ENCODE measurements around the gene CORO2A. TPM values are rescaled to one million over a fixed set of nuclear protein-coding genes. Genes with fewer than 3 reads are reported as not detected.

CORO2A gene
- total and polyA plus RNA-seq, 2 donors (not counting 3 experiments of a cell fraction or from before 2014, with no cell fraction given) = 0.35 to 0.53 TPM

GRCh38 chr9:98142925-98143481, 49.4 kb downstream of the CORO2A start:
- H3K27me3 ChIP-seq (ENCODE audit: control insufficient read depth in 2 of 2, insufficient read depth in 2 of 2, low read length in 2 of 2) = peaks cover 0 to 2% of the 10 kb centered on the region in 2 experiments
- POLR2A ChIA-PET = no interaction called here
- FAIRE-seq (no peak), DNase-seq (ENCODE audit: low read depth, low spot score) (no peak)
- no peaks in the 10 kb centered on the region for H3K9me1 ChIP-seq (replicated peaks; ENCODE audit: control insufficient read depth, extremely low read depth, insufficient read depth, low read length)
- CTCF ChIA-PET = interaction anchor here (1.1 kb wide), 1 partner anchor 49 kb away, joined by 3 read pairs; the partner anchor contains the start of gene CORO2A
- H4K20me1 ChIP-seq (replicated peaks; ENCODE audit: control insufficient read depth, extremely low read depth, insufficient read depth, low read length) = no peaks in the 10 kb centered on the region
- no peaks in the 10 kb centered on the region for H3K36me3 ChIP-seq (ENCODE audit: control insufficient read depth in 2 of 2, extremely low read depth in 1 of 2, insufficient read depth in 2 of 2, low read length in 2 of 2)
- no peak overlapping the region for H3K4me2 ChIP-seq (ENCODE audit: insufficient read depth, low read length)
- H3K4me3 ChIP-seq (replicated peaks in 1 of 3; ENCODE audit: insufficient read depth in 1 of 3, low read depth in 1 of 3, low read length in 3 of 3) = no peak overlapping the region
- no peaks in the 10 kb centered on the region for H3K4me1 ChIP-seq (ENCODE audit: control insufficient read depth, extremely low read depth, insufficient read depth, low read length)
- H3K9ac ChIP-seq (replicated peaks; ENCODE audit: extremely low read depth, insufficient read depth, low read length) = no peak overlapping the region
- H2AFZ ChIP-seq (ENCODE audit: low read depth, low read length) = no peak overlapping the region
- no peak overlapping the region for H3K27ac ChIP-seq (ENCODE audit: insufficient read depth, low read depth, low read length)
- BruUV-seq (replicated peaks) = no TSS peak
- dilution Hi-C loops (cut with MboI; ENCODE audit: extremely low pct_ligation_motif_present, low sequenced_read_pairs) (no loop called here), intact Hi-C loops (cut with micrococcal nuclease) (no loop called here)
- TF ChIP-seq MYC (IDR thresholded peaks at IDR 0.05; ENCODE audit: low read depth, low read length) = no peak
- no peak for TF ChIP-seq FOS (IDR thresholded peaks at IDR 0.05; ENCODE audit: borderline replicate concordance, insufficient read depth, low read length)
- TF ChIP-seq MAX (IDR thresholded peaks at IDR 0.05; ENCODE audit: insufficient read depth, insufficient read length) = no peak
- TF ChIP-seq POLR2AphosphoS5 (IDR thresholded peaks at IDR 0.05; ENCODE audit: insufficient read depth, low read depth, low read length) = no peak
- no peak for TF ChIP-seq EZH2 (IDR thresholded peaks at IDR 0.05; ENCODE audit: borderline replicate concordance, low read depth, low read length, severe bottlenecking)
- TF ChIP-seq POLR2A (IDR thresholded peaks at IDR 0.05; ENCODE audit: low read depth, low read length) = no peak
- no peak for TF ChIP-seq JUN (IDR thresholded peaks at IDR 0.05; ENCODE audit: borderline replicate concordance, insufficient read depth, insufficient read length, low read depth)
- TF ChIP-seq CTCF (IDR thresholded peaks at IDR 0.05; ENCODE audit: extremely low read depth in 1 of 2, insufficient read depth in 1 of 2, low read depth in 1 of 2, low read length in 2 of 2) = no peak
- TF ChIP-seq GATA2 (IDR thresholded peaks at IDR 0.05; ENCODE audit: insufficient read depth, insufficient read length, low read depth, low read length) = no peak
- no peaks in the 10 kb centered on the region for H3K9me3 ChIP-seq (replicated peaks; ENCODE audit: control insufficient read depth, insufficient read depth, low read length)
- no peaks in the 10 kb centered on the region for H3K79me2 ChIP-seq (ENCODE audit: control insufficient read depth, insufficient read depth, low read length)
